Left lobe of liver (tissue), 2 donors: Measurements from ENCODE around the gene ZNF326. TPM values are rescaled to one million over a fixed set of nuclear protein-coding genes. Genes with fewer than 3 reads are reported as not detected.
"Not testable (repeated sequence)": the region's sequence is repeated elsewhere in the genome, so short reads cannot be mapped to it uniquely, and the experiment has no call there.

Source experiments
- ATAC-seq: fragments of 200-7000 bp; cut with Tn5 transposase; one replicate; pipeline ENCODE4 v1.9.1; 2020; ENCODE audit warnings: mild to moderate bottlenecking, moderate library complexity
- DNase-seq: peaks from one replicate; pipeline ENCODE4 v3.0.0-alpha.2; 2020; ENCODE audit warnings: low spot score
- total RNA-seq: library from RNA; stranded (reverse); gene quantifications from one replicate; pipeline ENCODE4 v1.2.1, GENCODE V29; 2021
- donor health status: DM: no; HTN: no; CAD: no; lungs with moderate emphysema.
- donor health status: DM: no; HTN: yes; CAD: no.

ZNF326 gene
- total RNA-seq, 1 donor from 2014 or later: 11.2 TPM

GRCh38 chr1:89995598-89996449, 914 bp downstream of the ZNF326 start:
- no peak for ATAC-seq

GRCh38 chr1:89996450-89997110, 1.7 kb downstream of the ZNF326 start:
- peak; percentile 63 for DNase-seq
- peak; percentile 25 for ATAC-seq

More at GRCh38 chr1:89995598-89996449, 914 bp downstream of the ZNF326 start:
- DNase-seq: no peak

- not testable (repeated sequence) for DNase-seq, ATAC-seq
Observed at GRCh38 chr1:89997152-89997551, 2.2 kb downstream of the ZNF326 start.

GRCh38 chr1:89998306-89998705, 3.4 kb downstream of the ZNF326 start:
- no peak for DNase-seq
- no peak for ATAC-seq

- ATAC-seq (no peak), DNase-seq (no peak)
Observed at GRCh38 chr1:89999208-89999607, 4.3 kb downstream of the ZNF326 start.

- ATAC-seq (no peak), DNase-seq (no peak)
Observed at GRCh38 chr1:89999628-90000027, 4.7 kb downstream of the ZNF326 start.

- no peak for ATAC-seq
Observed at GRCh38 chr1:90000934-90001676, 6.2 kb downstream of the ZNF326 start.

GRCh38 chr1:90007979-90008404, 13.1 kb downstream of the ZNF326 start:
- ATAC-seq (no peak), DNase-seq (no peak)

More at GRCh38 chr1:90000934-90001676, 6.2 kb downstream of the ZNF326 start:
- no peak for DNase-seq

- DNase-seq: no peak
- no peak for ATAC-seq
Observed at GRCh38 chr1:90012300-90012699, 17.4 kb downstream of the ZNF326 start.

GRCh38 chr1:90023691-90024090, 28.8 kb downstream of the ZNF326 start:
- DNase-seq: no peak
- no peak for ATAC-seq

GRCh38 chr1:90027281-90027680, 32.4 kb downstream of the ZNF326 start:
- no peak for ATAC-seq
- no peak for DNase-seq

- no peak for DNase-seq
Observed at GRCh38 chr1:90039652-90040051, 44.7 kb downstream of the ZNF326 start.

GRCh38 chr1:90043586-90043985, 48.7 kb downstream of the ZNF326 start:
- ATAC-seq: peak; percentile 69
- no peak for DNase-seq

More at GRCh38 chr1:90039652-90040051, 44.7 kb downstream of the ZNF326 start:
- no peak for ATAC-seq

- ATAC-seq: peak; percentile 49
Observed at GRCh38 chr1:90044346-90044745, 49.4 kb downstream of the ZNF326 start.

GRCh38 chr1:90045853-90046563, 51.1 kb downstream of the ZNF326 start:
- ATAC-seq (peak; percentile 45), DNase-seq (no peak)

More at GRCh38 chr1:90044346-90044745, 49.4 kb downstream of the ZNF326 start:
- no peak for DNase-seq

GRCh38 chr1:90046635-90047034, 51.7 kb downstream of the ZNF326 start:
- no peak for DNase-seq
- no peak for ATAC-seq

GRCh38 chr1:90048043-90048442, 53.1 kb downstream of the ZNF326 start:
- no peak for DNase-seq
- ATAC-seq: no peak

- not testable (repeated sequence) for DNase-seq, ATAC-seq
Observed at GRCh38 chr1:90062700-90063643, 68.1 kb downstream of the ZNF326 start.

GRCh38 chr1:90064109-90064508, 69.2 kb downstream of the ZNF326 start:
- ATAC-seq: not testable (repeated sequence)

More at GRCh38 chr1:90064109-90064508, 69.2 kb downstream of the ZNF326 start:
- not testable (repeated sequence) for DNase-seq
